ENCODE measurements around the gene GSK3A. TPM values are rescaled to one million over a fixed set of nuclear protein-coding genes. Genes with fewer than 3 reads are reported as not detected.
A peak's percentile ranks its signal among the peaks of the same experiment; 100 is the strongest.

The GSK3A gene
- total and polyA plus RNA-seq, 2 of the 8 experiments (the other 6 are each of a cell fraction or from before 2014, with no cell fraction given) = 55.3 to 84.0 TPM

- FAIRE-seq (no peak), DNase-seq (ENCODE audit: low read depth in 1 of 2, low spot score in 2 of 2) (peak; percentile 97)
- peak within 1 kb of the TSS; percentile 71 to 95 (median 85) for H3K4me3 ChIP-seq (ENCODE audit: extremely low read depth in 1 of 4, insufficient read depth in 2 of 4, low read depth in 3 of 4, low read length in 4 of 4)
- H3K79me1 ChIP-seq (ENCODE audit: low read depth, low read length) = peaks cover 14% of the 10 kb centered on the region
- no peak within 1 kb of the TSS for H3K56ac ChIP-seq (replicated peaks; ENCODE audit: insufficient read length, low read depth, low read length)
- peaks cover 3 to 11% (median 8%) of the 10 kb centered on the region in 4 experiments; a peak in 6 of 7 replicates for H3K4me1 ChIP-seq (replicated peaks in 1 of 4; ENCODE audit: control insufficient read depth in 3 of 4, insufficient read depth in 4 of 4, low read length in 3 of 4)
- H3K79me2 ChIP-seq (ENCODE audit: control insufficient read depth in 1 of 2, insufficient read depth in 2 of 2, low read length in 2 of 2) = peaks cover 15 to 31% of the 10 kb centered on the region in 2 experiments
- H2BK5ac ChIP-seq (ENCODE audit: low read depth, low read length) = no peak within 1 kb of the TSS
- H2AFZ ChIP-seq (ENCODE audit: low read length) = peak within 1 kb of the TSS; percentile 1; the same call in 1 of the 2 replicates
- POLR2A ChIA-PET (ENCODE audit: partially characterized antibody) = interaction anchor here (1.0 to 2.2 kb wide), 8 partner anchors 14 to 94 kb away, joined by 3 to 12 read pairs (median 4); partner anchors contain the start of gene GSK3A
- H4K20me1 ChIP-seq (replicated peaks in 1 of 2; ENCODE audit: control insufficient read depth in 1 of 2, insufficient read depth in 2 of 2, low read length in 2 of 2) = peaks cover 14 to 23% of the 10 kb centered on the region in 2 experiments
- no peak within 1 kb of the TSS for H2AK5ac ChIP-seq (ENCODE audit: low read depth, low read length)
- peaks cover 18% of the 10 kb centered on the region; the same call in 1 of the 2 replicates for H3K23me2 ChIP-seq (ENCODE audit: low read depth, low read length)
- H3K36me3 ChIP-seq (ENCODE audit: control insufficient read depth in 2 of 4, insufficient read depth in 4 of 4, low read length in 3 of 4) = peaks cover 4 to 13% (median 11%) of the 10 kb centered on the region in 4 experiments; a peak in 7 of 8 replicates
- no peak within 1 kb of the TSS for H3K23ac ChIP-seq (ENCODE audit: insufficient read length)
- H3K14ac ChIP-seq (ENCODE audit: insufficient read length) = no peak within 1 kb of the TSS
- H2BK15ac ChIP-seq (ENCODE audit: low read length) = no peak within 1 kb of the TSS; the same call in 1 of the 2 replicates
- no peak within 1 kb of the TSS for H2BK20ac ChIP-seq (ENCODE audit: low read length)
- 0 out of 2 replicates have a peak within 1 kb of the TSS, but pooled peaks have one; percentile 84 for H2BK12ac ChIP-seq (ENCODE audit: low read depth, low read length)
- CTCF ChIA-PET (ENCODE audit: partially characterized antibody) = interaction anchor here (0.8 to 2.0 kb wide), 14 partner anchors 12 to 123 kb away, joined by 3 to 9 read pairs (median 4); partner anchors contain the start of genes GSK3A and POU2F2
- H2BK120ac ChIP-seq (replicated peaks; ENCODE audit: low read depth, low read length) = no peak within 1 kb of the TSS
- peak within 1 kb of the TSS; percentile 35 for H4K5ac ChIP-seq (ENCODE audit: insufficient read length, low read depth, low read length)
- peak within 1 kb of the TSS; percentile 58 to 68 (median 64); a peak in 6 of 7 replicates for H3K9ac ChIP-seq (replicated peaks in 1 of 4; ENCODE audit: extremely low read depth in 1 of 4, low read depth in 3 of 4, low read length in 3 of 4)
- peak within 1 kb of the TSS; percentile 32; the same call in 1 of the 2 replicates for H3K27ac ChIP-seq (ENCODE audit: low read depth, low read length)
- H3K27me3 ChIP-seq (replicated peaks in 1 of 4; ENCODE audit: control insufficient read depth in 3 of 4, extremely low read depth in 1 of 4, insufficient read depth in 3 of 4, low read length in 3 of 4) = no peaks in the 10 kb centered on the region
- WGBS, 2 experiments (ENCODE audit: extremely low coverage in 1 of 2, insufficient coverage in 1 of 2, insufficient read length in 1 of 2, insufficient replicate concordance in 2 of 2, low coverage in 1 of 2, low lambda C conversion rate in 2 of 2, missing lambda C conversion rate in 1 of 2) = 3% methylated on average over 53 of the region's 53 CpGs; no CpG with 5 or more reads in 1 of the 2 experiments
- H4K91ac ChIP-seq (replicated peaks; ENCODE audit: insufficient read length, low read length) = no peak within 1 kb of the TSS
- H3K4me2 ChIP-seq (ENCODE audit: insufficient read depth in 1 of 2, low read depth in 2 of 2, low read length in 2 of 2) = peak within 1 kb of the TSS; percentile 72 to 91
- no peaks in the 10 kb centered on the region for H3K9me3 ChIP-seq (ENCODE audit: insufficient read depth in 2 of 2, low read depth in 1 of 2, low read length in 1 of 2)
- H3K18ac ChIP-seq (ENCODE audit: extremely low read depth, low read length) = 0 out of 2 replicates have a peak within 1 kb of the TSS, but pooled peaks have one; percentile 56
- H4K8ac ChIP-seq (ENCODE audit: extremely low read depth, insufficient read depth, low read length) = peak within 1 kb of the TSS; percentile 74; the same call in 1 of the 2 replicates
- H3K4ac ChIP-seq (replicated peaks; ENCODE audit: insufficient read length, low read depth, low read length) = peak within 1 kb of the TSS; percentile 61
- TF ChIP-seq CREB1 (IDR thresholded peaks at IDR 0.05) = peak; percentile 71; the same call in 1 of the 2 replicates
- TF ChIP-seq MAX (IDR thresholded peaks at IDR 0.05) = peak; percentile 64; the same call in 1 of the 2 replicates
- TF ChIP-seq YY1 (IDR thresholded peaks at IDR 0.05; ENCODE audit: low read depth, low read length) = no peak
- TF ChIP-seq ASH2L (IDR thresholded peaks at IDR 0.05; ENCODE audit: low read length) = no peak
- peak; percentile 76 for TF ChIP-seq TAF7 (optimal IDR thresholded peaks at IDR 0.05; ENCODE audit: borderline replicate concordance, low read depth, low read length)
- no peak for TF ChIP-seq ATF2 (IDR thresholded peaks at IDR 0.05; ENCODE audit: low read length)
- peak; percentile 94 for TF ChIP-seq SP1 (IDR thresholded peaks at IDR 0.05; ENCODE audit: low read depth, low read length)
- peak; percentile 95 for TF ChIP-seq NRF1 (IDR thresholded peaks at IDR 0.05; ENCODE audit: low read depth, low read length)
- peak; percentile 84 for TF ChIP-seq TAF1 (IDR thresholded peaks at IDR 0.05; ENCODE audit: low read depth, low read length)
These were observed 22.3 kb downstream of the GSK3A start, which contains the start of gene ZNF526 for GRCh38 chr19:42219812-42220750. Gene ZNF526, plus strand, starts transcription at chr19:42220312. Its CDS starts 4,092 bp downstream, at chr19:42224404.
